ENCODE data around the gene PRSS36.
"Not testable (repeated sequence)": the region's sequence is repeated elsewhere in the genome, so short reads cannot be mapped to it uniquely, and the experiment has no call there.

PRSS36 gene

GRCh38 chr16:31183432-31184428, 33.9 kb upstream of the PRSS36 start:
- DNase-seq, result no peak

GRCh38 chr16:31182391-31182790, 32.5 kb upstream of the PRSS36 start:
- DNase-seq, result no peak

- peak; percentile 42 for DNase-seq
These were observed 31.4 kb upstream of the PRSS36 start for GRCh38 chr16:31181102-31181830.

- peak; percentile 93 for DNase-seq
These were observed 30.0 kb upstream of the PRSS36 start, which contains the start of gene FUS for GRCh38 chr16:31179747-31180459. FUS (plus strand) TSS chr16:31180139; CDS start chr16:31180215, 76 bp downstream.

- DNase-seq, result no peak
These were observed 29.4 kb upstream of the PRSS36 start for GRCh38 chr16:31179219-31179746.

- DNase-seq, result no peak
These were observed 27.3 kb upstream of the PRSS36 start for GRCh38 chr16:31177136-31177535.

GRCh38 chr16:31170048-31170447, 20.2 kb upstream of the PRSS36 start:
- DNase-seq, result peak; percentile 73

GRCh38 chr16:31168848-31169247, 19.0 kb upstream of the PRSS36 start:
- no peak for DNase-seq

- no peak for DNase-seq
These were observed 17.4 kb upstream of the PRSS36 start for GRCh38 chr16:31167315-31167714.

GRCh38 chr16:31157136-31157535, 7.3 kb upstream of the PRSS36 start:
- DNase-seq, result no peak

GRCh38 chr16:31150976-31151375, 1.1 kb upstream of the PRSS36 start:
- DNase-seq, result not testable (repeated sequence)

GRCh38 chr16:31149332-31149731, 534 bp downstream of the PRSS36 start:
- DNase-seq, result no peak

- no peak for DNase-seq
These were observed 970 bp downstream of the PRSS36 start for GRCh38 chr16:31148896-31149295.

- no peak for DNase-seq
These were observed 1.6 kb downstream of the PRSS36 start for GRCh38 chr16:31148281-31148728.

GRCh38 chr16:31147574-31147973, 2.3 kb downstream of the PRSS36 start:
- no peak for DNase-seq

- peak; percentile 77 for DNase-seq
These were observed 4.4 kb downstream of the PRSS36 start for GRCh38 chr16:31145398-31145990.

- not testable (repeated sequence) for DNase-seq
These were observed 5.4 kb downstream of the PRSS36 start for GRCh38 chr16:31144418-31144817.

GRCh38 chr16:31143694-31144148, 6.1 kb downstream of the PRSS36 start:
- no peak for DNase-seq

GRCh38 chr16:31143011-31143693, 6.7 kb downstream of the PRSS36 start:
- DNase-seq, result no peak

GRCh38 chr16:31142109-31143010, 7.5 kb downstream of the PRSS36 start:
- DNase-seq, result peak; percentile 100
